ENCODE measurements around the gene TRAF6. TPM values are rescaled to one million over a fixed set of nuclear protein-coding genes. Genes with fewer than 3 reads are reported as not detected.

TRAF6 gene
- total RNA-seq, 6 experiments from 2014 or later: 7.9 to 9.5 (median 8.3) TPM

- TF ChIP-seq CTCF (IDR thresholded peaks at IDR 0.05): no peak
- no peak overlapping the region for H3K4me3 Mint-ChIP-seq
- DNase-seq: no peak
- H3K4me1 Mint-ChIP-seq (ENCODE audit: low read depth): peaks cover 3% of the 10 kb centered on the region; the same call in 1 of the 2 replicates
- H3K27ac Mint-ChIP-seq: no peak overlapping the region
- H3K27me3 Mint-ChIP-seq (ENCODE audit: insufficient read depth): no peaks in the 10 kb centered on the region; the same call in 1 of the 2 replicates
- H3K36me3 Mint-ChIP-seq (ENCODE audit: low read depth): peaks cover 54% of the 10 kb centered on the region
- no peaks in the 10 kb centered on the region for H3K9me3 Mint-ChIP-seq
These were observed 68.4 kb downstream of the TRAF6 start for GRCh38 chr11:36441610-36442208.

- no peak overlapping the region for H3K27ac Mint-ChIP-seq
- no peaks in the 10 kb centered on the region for H3K9me3 Mint-ChIP-seq
- H3K4me3 Mint-ChIP-seq: no peak overlapping the region
- no peaks in the 10 kb centered on the region; the same call in 1 of the 2 replicates for H3K27me3 Mint-ChIP-seq (ENCODE audit: insufficient read depth)
- no peak for TF ChIP-seq CTCF (IDR thresholded peaks at IDR 0.05)
- DNase-seq: no peak
- H3K4me1 Mint-ChIP-seq (ENCODE audit: low read depth): peaks cover 1% of the 10 kb centered on the region; the same call in 1 of the 2 replicates
- peaks cover 51% of the 10 kb centered on the region for H3K36me3 Mint-ChIP-seq (ENCODE audit: low read depth)
These were observed 71.9 kb downstream of the TRAF6 start for GRCh38 chr11:36438126-36438525.

GRCh38 chr11:36437413-36437812 is 72.7 kb downstream of the TRAF6 start:
- Mint-ChIP-seq H3K4me1 (ENCODE audit: low read depth) (peaks cover 8% of the 10 kb centered on the region), H3K36me3 (ENCODE audit: low read depth) (peaks cover 45% of the 10 kb centered on the region), H3K27ac (no peak overlapping the region), H3K27me3 (ENCODE audit: insufficient read depth) (no peaks in the 10 kb centered on the region; the same call in 1 of the 2 replicates), H3K9me3 (no peaks in the 10 kb centered on the region), H3K4me3 (no peak overlapping the region)
- no peak for DNase-seq
- TF ChIP-seq CTCF (IDR thresholded peaks at IDR 0.05): no peak

Other genes starting within 250 kb of the TRAF6 start
- 10 to 100 TPM; 75.4 to 88.9 (median 81.7) TPM for gene COMMD9, start 220.8 kb downstream of the TRAF6 start, total RNA-seq (2021; fragmentation: NEBNext Ultra II Directional; extraction: Animal tissue kit (Norgen Biotek cat#: 25700))
- 10 to 100 TPM; 19.9 to 27.5 (median 24.9) TPM for gene PRR5L, start 214.0 kb downstream of the TRAF6 start, total RNA-seq (2021; fragmentation: NEBNext Ultra II Directional; extraction: Animal tissue kit (Norgen Biotek cat#: 25700))
- under 1 TPM; 0.09 to 0.58 (median 0.29) TPM for gene RAG1, start 57.7 kb upstream of the TRAF6 start, total RNA-seq (2021; fragmentation: NEBNext Ultra II Directional; extraction: Animal tissue kit (Norgen Biotek cat#: 25700))
- 10 to 100 TPM; 14.3 to 22.2 (median 18.4) TPM for gene IFTAP, start 84.2 kb upstream of the TRAF6 start, total RNA-seq (2021; fragmentation: NEBNext Ultra II Directional; extraction: Animal tissue kit (Norgen Biotek cat#: 25700))
- not detected for gene RAG2, start 88.0 kb upstream of the TRAF6 start, total RNA-seq (2021; fragmentation: NEBNext Ultra II Directional; extraction: Animal tissue kit (Norgen Biotek cat#: 25700))

All from HFFc6 (cell line).